ENCODE data around the gene ASCL5. TPM values are rescaled to one million over a fixed set of nuclear protein-coding genes. Genes with fewer than 3 reads are reported as not detected.
A peak's percentile ranks its signal among the peaks of the same experiment; 100 is the strongest.

The ASCL5 gene
- total RNA-seq, 1 donor from 2014 or later, result 0.26 TPM

DNA sequence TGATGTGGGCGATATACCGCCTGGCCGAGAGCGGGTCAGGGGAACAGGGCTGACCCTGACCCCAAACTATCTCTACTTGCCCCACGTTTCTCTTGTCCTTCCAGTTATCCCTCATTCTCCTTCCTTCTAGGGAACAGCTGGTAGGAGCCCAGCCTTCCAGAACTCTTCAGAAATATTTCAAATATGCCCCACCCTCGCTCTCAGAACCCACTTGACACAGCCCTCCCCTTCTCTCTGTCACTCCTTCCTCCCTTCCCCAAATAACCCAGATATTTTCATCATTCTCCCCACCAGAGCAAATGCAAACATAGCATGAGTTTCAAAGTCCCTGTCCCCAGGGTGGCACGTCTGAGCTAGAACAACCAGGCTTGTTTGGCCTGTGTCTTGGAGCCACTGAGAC, 15.8 kb downstream of the ASCL5 start:
- Mint-ChIP-seq H3K9me3 (ENCODE audit: low read depth) (no peaks in the 10 kb centered on the region), H3K27me3 (peaks cover 30% of the 10 kb centered on the region), H3K4me3 (ENCODE audit: low read depth) (no peak overlapping the region), H3K4me1 (ENCODE audit: low read depth) (no peaks in the 10 kb centered on the region), H3K27ac (no peak overlapping the region), H3K36me3 (ENCODE audit: insufficient read depth) (no peaks in the 10 kb centered on the region)
- DNase-seq (ENCODE audit: low spot score, unreplicated experiment), result no peak
- TF ChIP-seq, protein P1, sequence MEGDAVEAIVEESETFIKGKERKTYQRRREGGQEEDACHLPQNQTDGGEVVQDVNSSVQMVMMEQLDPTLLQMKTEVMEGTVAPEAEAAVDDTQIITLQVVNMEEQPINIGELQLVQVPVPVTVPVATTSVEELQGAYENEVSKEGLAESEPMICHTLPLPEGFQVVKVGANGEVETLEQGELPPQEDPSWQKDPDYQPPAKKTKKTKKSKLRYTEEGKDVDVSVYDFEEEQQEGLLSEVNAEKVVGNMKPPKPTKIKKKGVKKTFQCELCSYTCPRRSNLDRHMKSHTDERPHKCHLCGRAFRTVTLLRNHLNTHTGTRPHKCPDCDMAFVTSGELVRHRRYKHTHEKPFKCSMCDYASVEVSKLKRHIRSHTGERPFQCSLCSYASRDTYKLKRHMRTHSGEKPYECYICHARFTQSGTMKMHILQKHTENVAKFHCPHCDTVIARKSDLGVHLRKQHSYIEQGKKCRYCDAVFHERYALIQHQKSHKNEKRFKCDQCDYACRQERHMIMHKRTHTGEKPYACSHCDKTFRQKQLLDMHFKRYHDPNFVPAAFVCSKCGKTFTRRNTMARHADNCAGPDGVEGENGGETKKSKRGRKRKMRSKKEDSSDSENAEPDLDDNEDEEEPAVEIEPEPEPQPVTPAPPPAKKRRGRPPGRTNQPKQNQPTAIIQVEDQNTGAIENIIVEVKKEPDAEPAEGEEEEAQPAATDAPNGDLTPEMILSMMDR (IDR thresholded peaks at IDR 0.05; ENCODE audit: unreplicated experiment), result no peak

DNA sequence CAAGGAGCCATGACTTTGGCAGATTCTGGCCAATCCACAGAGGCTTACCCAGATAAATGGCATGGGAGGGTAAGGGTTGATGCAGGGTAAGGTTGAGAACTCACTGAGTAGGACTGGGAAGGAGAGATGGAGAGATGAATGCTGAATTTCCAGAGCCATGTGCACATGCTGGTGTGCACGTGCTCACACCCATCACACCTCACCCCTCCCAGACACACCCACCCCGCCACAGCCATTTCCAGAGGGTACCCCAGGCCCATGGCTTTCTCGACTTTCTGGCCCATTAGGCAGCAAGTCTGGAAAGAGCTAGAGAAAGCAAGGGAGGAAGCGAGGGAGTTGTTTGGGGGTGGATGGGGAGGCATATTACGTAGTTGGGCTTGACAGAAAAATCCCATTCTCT, 16.4 kb downstream of the ASCL5 start:
- H3K27me3 Mint-ChIP-seq, result peaks cover 25% of the 10 kb centered on the region
- no peak overlapping the region for H3K27ac Mint-ChIP-seq
- H3K36me3 Mint-ChIP-seq (ENCODE audit: insufficient read depth), result no peaks in the 10 kb centered on the region
- H3K4me3 Mint-ChIP-seq (ENCODE audit: low read depth), result no peak overlapping the region
- no peaks in the 10 kb centered on the region for H3K9me3 Mint-ChIP-seq (ENCODE audit: low read depth)
- no peak for DNase-seq (ENCODE audit: low spot score, unreplicated experiment)
- TF ChIP-seq, protein P1 (IDR thresholded peaks at IDR 0.05; ENCODE audit: unreplicated experiment), result no peak
- no peaks in the 10 kb centered on the region for H3K4me1 Mint-ChIP-seq (ENCODE audit: low read depth)

DNA sequence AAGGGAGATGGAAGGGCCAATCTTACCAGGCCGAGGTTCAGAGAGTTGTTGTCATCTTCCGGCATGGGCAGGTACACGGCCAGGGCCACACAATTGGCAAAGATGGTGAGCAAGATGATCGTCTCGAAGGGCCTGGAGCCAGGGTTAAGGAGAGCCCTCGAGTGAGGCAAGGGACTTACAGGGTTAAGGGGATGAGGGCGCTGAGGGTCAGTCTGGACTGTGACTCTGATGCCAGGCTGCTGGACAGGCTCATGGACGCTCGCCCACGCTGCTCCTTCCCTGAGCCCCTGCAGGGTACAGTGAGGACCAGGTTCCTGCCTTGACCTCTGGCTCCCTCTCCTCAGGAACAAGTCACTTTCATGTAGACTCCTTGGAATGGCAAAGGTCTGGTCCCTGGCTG, 16.8 kb downstream of the ASCL5 start:
- Mint-ChIP-seq H3K4me1 (ENCODE audit: low read depth) (no peaks in the 10 kb centered on the region), H3K36me3 (ENCODE audit: insufficient read depth) (no peaks in the 10 kb centered on the region), H3K27ac (no peak overlapping the region), H3K9me3 (ENCODE audit: low read depth) (no peaks in the 10 kb centered on the region), H3K27me3 (peaks cover 22% of the 10 kb centered on the region), H3K4me3 (ENCODE audit: low read depth) (no peak overlapping the region)
- no peak for DNase-seq (ENCODE audit: low spot score, unreplicated experiment)
- TF ChIP-seq, protein P1 (IDR thresholded peaks at IDR 0.05; ENCODE audit: unreplicated experiment), result no peak

DNA sequence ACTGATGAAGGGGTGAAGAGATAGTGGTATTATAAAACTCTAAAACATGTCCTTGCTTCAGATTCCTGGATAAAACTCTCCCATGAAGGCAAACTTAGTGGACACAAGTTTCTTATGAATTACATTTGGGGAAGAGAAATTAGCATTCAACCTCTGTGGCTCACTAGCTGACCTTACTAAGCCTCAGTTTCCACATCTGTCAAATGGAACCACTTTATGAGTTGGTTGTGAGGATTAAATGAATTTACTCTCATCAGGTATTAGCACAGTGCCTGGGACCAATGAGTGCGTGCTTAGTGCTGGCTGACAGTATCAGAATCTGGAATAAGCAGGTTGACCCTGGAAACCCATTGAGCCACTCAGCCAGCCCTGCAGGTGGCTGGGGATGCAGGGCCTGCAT, 17.3 kb downstream of the ASCL5 start:
- TF ChIP-seq, protein P1 (IDR thresholded peaks at IDR 0.05; ENCODE audit: unreplicated experiment), result no peak
- no peak overlapping the region for H3K27ac Mint-ChIP-seq
- H3K4me1 Mint-ChIP-seq (ENCODE audit: low read depth), result no peaks in the 10 kb centered on the region
- no peak for DNase-seq (ENCODE audit: low spot score, unreplicated experiment)
- H3K27me3 Mint-ChIP-seq, result peaks cover 19% of the 10 kb centered on the region
- H3K36me3 Mint-ChIP-seq (ENCODE audit: insufficient read depth), result no peaks in the 10 kb centered on the region
- no peak overlapping the region for H3K4me3 Mint-ChIP-seq (ENCODE audit: low read depth)
- no peaks in the 10 kb centered on the region for H3K9me3 Mint-ChIP-seq (ENCODE audit: low read depth)

DNA sequence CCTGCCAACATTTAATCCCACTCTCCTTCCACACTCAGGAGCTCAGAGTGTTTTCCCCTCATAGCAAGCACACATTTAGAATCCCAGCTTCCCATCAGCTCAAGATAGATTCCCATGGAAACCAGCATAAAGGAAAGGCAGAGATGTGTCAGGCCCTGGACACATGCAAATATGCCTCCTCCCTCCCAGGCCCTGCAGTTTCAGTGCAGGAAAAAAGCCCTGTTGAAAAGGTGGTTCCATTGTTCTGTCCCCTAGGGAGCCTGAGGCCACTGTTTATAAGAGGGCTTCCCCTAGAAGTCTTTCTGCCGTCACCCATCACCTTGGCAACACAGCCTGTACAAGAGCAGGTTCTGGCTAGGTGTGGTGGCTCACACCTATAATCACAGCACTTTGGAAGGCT, 18.4 kb downstream of the ASCL5 start:
- H3K27ac Mint-ChIP-seq, result peak overlapping the region; percentile 52
- no peak for DNase-seq (ENCODE audit: low spot score, unreplicated experiment)

More for the DNA sequence above, 18.4 kb downstream of the ASCL5 start:
- Mint-ChIP-seq H3K36me3 (ENCODE audit: insufficient read depth) (no peaks in the 10 kb centered on the region), H3K4me3 (ENCODE audit: low read depth) (no peak overlapping the region), H3K9me3 (ENCODE audit: low read depth) (no peaks in the 10 kb centered on the region), H3K27me3 (peaks cover 17% of the 10 kb centered on the region), H3K4me1 (ENCODE audit: low read depth) (no peaks in the 10 kb centered on the region)
- TF ChIP-seq, protein P1 (IDR thresholded peaks at IDR 0.05; ENCODE audit: unreplicated experiment), result no peak
